Fibroblast of lung (primary cell): Measurements from ENCODE around the gene SEMA4C. TPM values are rescaled to one million over a fixed set of nuclear protein-coding genes. Genes with fewer than 3 reads are reported as not detected.

Experiments
- DNase-seq, 2 donors: peaks; one replicate each; pipeline versions ENCODE4 v3.0.0 to v3.0.0-alpha.2; 2010; ENCODE audit warnings: low read depth in 2 of 2
- H2AFZ ChIP-seq: 2 replicates; pipeline ENCODE4 v1.5.1; 2012; ENCODE audit warnings: low read length, control low read depth, inconsistent platforms
- H3K27ac ChIP-seq: 2 replicates; pipeline ENCODE4 v1.5.1; 2011; ENCODE audit warnings: low read length, control low read depth; ENCODE audit not compliant: insufficient read depth
- H3K27me3 ChIP-seq: 2 replicates; pipeline ENCODE4 v1.5.1; 2011; ENCODE audit warnings: mild to moderate bottlenecking, low read length; ENCODE audit not compliant: control insufficient read depth, insufficient read depth
- H3K36me3 ChIP-seq: 2 replicates; pipeline ENCODE4 v1.5.1; 2011; ENCODE audit warnings: low read length; ENCODE audit not compliant: control insufficient read depth, insufficient read depth
- H3K4me1 ChIP-seq: 2 replicates; pipeline ENCODE4 v1.5.1; 2011; ENCODE audit warnings: low read length; ENCODE audit not compliant: control insufficient read depth, insufficient read depth; ENCODE audit errors: extremely low read depth
- H3K4me2 ChIP-seq: 2 replicates; pipeline ENCODE4 v1.5.1; 2011; ENCODE audit warnings: low read length, control low read depth; ENCODE audit not compliant: insufficient read depth; ENCODE audit errors: extremely low read depth
- H3K4me3 ChIP-seq, 4 experiments: fragments of 200-600 bp in 1 of 4; sonication (generic) in 1 of 4; replicated peaks in 1 of 4; 2 replicates each; pipeline ENCODE4 v1.5.1; 2011 to 2016; ENCODE audit warnings: low read length in 4 of 4, low read depth in 3 of 4, mild to moderate bottlenecking in 3 of 4, control low read depth in 2 of 4, inconsistent platforms in 1 of 4, mixed read lengths in 1 of 4; ENCODE audit not compliant: insufficient read depth in 1 of 4; ENCODE audit errors: control extremely low read depth in 1 of 4
- H3K79me2 ChIP-seq: 2 replicates; pipeline ENCODE4 v1.5.1; 2012; ENCODE audit warnings: mild to moderate bottlenecking, low read length, inconsistent platforms; ENCODE audit not compliant: control insufficient read depth, insufficient read depth
- H3K9ac ChIP-seq: 2 replicates; pipeline ENCODE4 v1.5.1; 2011; ENCODE audit warnings: mild to moderate bottlenecking, low read length, control low read depth; ENCODE audit not compliant: insufficient read depth
- H3K9me3 ChIP-seq: 2 replicates; pipeline ENCODE4 v1.5.1; 2012; ENCODE audit warnings: low read depth, low read length; ENCODE audit not compliant: control insufficient read depth, insufficient read depth
- H4K20me1 ChIP-seq: 2 replicates; pipeline ENCODE4 v1.5.1; 2011; ENCODE audit warnings: low read length; ENCODE audit not compliant: control insufficient read depth, insufficient read depth; ENCODE audit errors: extremely low read depth
- EZH2 ChIP-seq: IDR thresholded peaks from 2 replicates; pipeline ENCODE4 v1.5.1; 2012; ENCODE audit warnings: low read length, control low read depth, mild to moderate bottlenecking; ENCODE audit errors: missing control alignments
- polyA plus RNA-seq, 2 donors: library from polyadenylated mRNA; depleted of rRNA in 1 of 2; stranded (reverse) in 1 of 2; unstranded in 1 of 2; fragments of >200 nt; gene quantifications; 2 replicates each; pipeline ENCODE4 v1.2.1, GENCODE V29; 2011 to 2012; ENCODE audit warnings: missing spikeins in 1 of 2
- total RNA-seq: library from RNA; depleted of rRNA; stranded (reverse); fragments of >200 nt; gene quantifications from 2 replicates; pipeline ENCODE4 v1.2.1, GENCODE V29; 2014
- TF ChIP-seq, protein P1 (sequence below), 2 donors: IDR thresholded peaks in 1 of 2; conservative IDR thresholded peaks in 1 of 2; 1 replicate in 1 of 2; 2 replicates in 1 of 2; pipeline ENCODE4 v1.5.1; 2011 to 2012; ENCODE audit warnings: low read length in 2 of 2, control low read depth in 1 of 2, inconsistent platforms in 1 of 2, low read depth in 1 of 2, mild to moderate bottlenecking in 1 of 2

Gene SEMA4C
- total and polyA plus RNA-seq, 2 donors (not counting 1 experiment from before 2014, with no cell fraction given) = 12.7 to 17.5 TPM

DNA sequence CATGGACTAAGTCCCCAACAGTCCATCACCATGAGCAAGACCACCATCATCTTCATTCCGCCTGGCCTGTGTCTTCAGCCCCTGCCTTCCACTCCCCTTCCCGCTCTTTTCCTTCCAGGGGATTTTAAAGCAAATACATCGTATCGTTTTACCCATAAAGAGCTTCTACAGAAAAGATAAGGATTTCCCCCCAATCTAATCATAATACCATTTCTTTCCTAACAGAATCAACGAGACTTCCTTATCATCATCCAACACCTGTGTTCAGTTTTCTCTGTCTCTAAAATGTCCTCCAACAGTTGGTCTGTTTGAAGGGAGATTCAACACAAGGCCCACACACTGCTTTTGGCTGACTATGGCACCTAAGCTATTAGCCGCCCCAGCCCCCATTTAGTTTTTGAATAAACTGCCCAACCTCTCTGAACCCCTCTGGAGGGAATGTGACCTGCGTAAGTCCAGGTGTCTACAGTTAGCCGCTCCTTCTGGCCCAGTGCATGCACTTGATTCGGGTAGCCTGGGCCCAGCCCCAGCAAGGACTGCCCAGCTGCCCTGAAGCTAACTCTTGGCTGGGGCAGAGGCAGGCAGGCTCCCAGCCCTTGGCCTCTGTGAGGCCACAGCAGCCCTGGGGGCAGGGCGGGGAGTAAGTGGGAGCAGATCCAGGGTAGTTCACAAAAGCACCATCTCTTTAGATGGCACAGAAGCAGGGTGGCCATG is 25.3 kb upstream of the SEMA4C start:
- Histone ChIP-seq H3K4me2 (no peak overlapping the region), H4K20me1 (no peaks in the 10 kb centered on the region), H2AFZ (no peak overlapping the region), H3K79me2 (no peaks in the 10 kb centered on the region), H3K36me3 (no peaks in the 10 kb centered on the region), H3K9me3 (no peaks in the 10 kb centered on the region), H3K27ac (no peak overlapping the region), H3K27me3 (no peaks in the 10 kb centered on the region), H3K9ac (no peak overlapping the region), H3K4me1 (peaks cover 5% of the 10 kb centered on the region), H3K4me3 (no peak overlapping the region)
- no peak for TF ChIP-seq EZH2
- TF ChIP-seq, protein P1, sequence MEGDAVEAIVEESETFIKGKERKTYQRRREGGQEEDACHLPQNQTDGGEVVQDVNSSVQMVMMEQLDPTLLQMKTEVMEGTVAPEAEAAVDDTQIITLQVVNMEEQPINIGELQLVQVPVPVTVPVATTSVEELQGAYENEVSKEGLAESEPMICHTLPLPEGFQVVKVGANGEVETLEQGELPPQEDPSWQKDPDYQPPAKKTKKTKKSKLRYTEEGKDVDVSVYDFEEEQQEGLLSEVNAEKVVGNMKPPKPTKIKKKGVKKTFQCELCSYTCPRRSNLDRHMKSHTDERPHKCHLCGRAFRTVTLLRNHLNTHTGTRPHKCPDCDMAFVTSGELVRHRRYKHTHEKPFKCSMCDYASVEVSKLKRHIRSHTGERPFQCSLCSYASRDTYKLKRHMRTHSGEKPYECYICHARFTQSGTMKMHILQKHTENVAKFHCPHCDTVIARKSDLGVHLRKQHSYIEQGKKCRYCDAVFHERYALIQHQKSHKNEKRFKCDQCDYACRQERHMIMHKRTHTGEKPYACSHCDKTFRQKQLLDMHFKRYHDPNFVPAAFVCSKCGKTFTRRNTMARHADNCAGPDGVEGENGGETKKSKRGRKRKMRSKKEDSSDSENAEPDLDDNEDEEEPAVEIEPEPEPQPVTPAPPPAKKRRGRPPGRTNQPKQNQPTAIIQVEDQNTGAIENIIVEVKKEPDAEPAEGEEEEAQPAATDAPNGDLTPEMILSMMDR (conservative IDR thresholded peaks at IDR 0.05 in 1 of 2, IDR thresholded peaks at IDR 0.05 in 1 of 2; ENCODE audit: low read depth in 1 of 2, low read length in 2 of 2) = no peak
- no peak for DNase-seq

GRCh38 chr2:96894151-96894531 is 24.3 kb upstream of the SEMA4C start:
- H3K9me3 ChIP-seq = no peaks in the 10 kb centered on the region
- TF ChIP-seq, protein P1 (conservative IDR thresholded peaks at IDR 0.05 in 1 of 2, IDR thresholded peaks at IDR 0.05 in 1 of 2; ENCODE audit: low read depth in 1 of 2, low read length in 2 of 2) = no peak
- no peak for TF ChIP-seq EZH2
- H3K4me1 ChIP-seq = peaks cover 5% of the 10 kb centered on the region
- no peak overlapping the region for H3K4me2 ChIP-seq
- no peak overlapping the region for H2AFZ ChIP-seq
- no peak overlapping the region for H3K9ac ChIP-seq
- no peaks in the 10 kb centered on the region for H3K36me3 ChIP-seq
- no peaks in the 10 kb centered on the region for H3K27me3 ChIP-seq
- DNase-seq = no peak
- no peak overlapping the region for H3K27ac ChIP-seq
- no peaks in the 10 kb centered on the region for H4K20me1 ChIP-seq
- no peaks in the 10 kb centered on the region for H3K79me2 ChIP-seq
- no peak overlapping the region for H3K4me3 ChIP-seq

- Histone ChIP-seq H3K27ac (no peak overlapping the region), H2AFZ (no peak overlapping the region), H3K9me3 (no peaks in the 10 kb centered on the region), H4K20me1 (no peaks in the 10 kb centered on the region), H3K4me3 (no peak overlapping the region), H3K27me3 (no peaks in the 10 kb centered on the region), H3K9ac (no peak overlapping the region), H3K4me2 (no peak overlapping the region), H3K36me3 (no peaks in the 10 kb centered on the region), H3K79me2 (no peaks in the 10 kb centered on the region), H3K4me1 (peaks cover 5% of the 10 kb centered on the region)
- TF ChIP-seq, protein P1 (conservative IDR thresholded peaks at IDR 0.05 in 1 of 2, IDR thresholded peaks at IDR 0.05 in 1 of 2; ENCODE audit: low read depth in 1 of 2, low read length in 2 of 2) = no peak
- no peak for TF ChIP-seq EZH2
- DNase-seq = no peak
These were observed 23.6 kb upstream of the SEMA4C start for GRCh38 chr2:96893289-96894150.
